Measurements from ENCODE around the gene GMFB.
"Not testable (repeated sequence)": the region's sequence is repeated elsewhere in the genome, so short reads cannot be mapped to it uniquely, and the experiment has no call there.

DNA sequence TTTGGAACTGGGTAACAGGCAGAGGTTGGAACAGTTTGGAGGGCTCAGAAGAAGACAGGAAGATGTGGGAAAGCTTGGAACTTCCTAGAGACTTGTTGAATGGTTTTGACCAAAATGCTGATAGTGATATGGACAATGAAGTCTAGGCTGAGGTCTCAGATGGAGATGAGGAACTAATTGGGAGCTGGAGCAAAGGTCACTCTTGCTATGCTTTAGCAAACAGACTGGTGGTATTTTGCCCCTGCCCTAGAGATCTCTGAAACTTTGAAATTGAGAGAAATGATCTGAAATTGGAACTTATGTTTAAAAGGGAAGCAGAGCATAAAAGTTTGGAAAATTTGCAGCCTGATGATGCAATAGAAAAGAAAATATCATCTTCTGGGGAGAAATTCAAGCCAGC lies 30.2 kb downstream of the GMFB start:
- TF ChIP-seq, protein P1, sequence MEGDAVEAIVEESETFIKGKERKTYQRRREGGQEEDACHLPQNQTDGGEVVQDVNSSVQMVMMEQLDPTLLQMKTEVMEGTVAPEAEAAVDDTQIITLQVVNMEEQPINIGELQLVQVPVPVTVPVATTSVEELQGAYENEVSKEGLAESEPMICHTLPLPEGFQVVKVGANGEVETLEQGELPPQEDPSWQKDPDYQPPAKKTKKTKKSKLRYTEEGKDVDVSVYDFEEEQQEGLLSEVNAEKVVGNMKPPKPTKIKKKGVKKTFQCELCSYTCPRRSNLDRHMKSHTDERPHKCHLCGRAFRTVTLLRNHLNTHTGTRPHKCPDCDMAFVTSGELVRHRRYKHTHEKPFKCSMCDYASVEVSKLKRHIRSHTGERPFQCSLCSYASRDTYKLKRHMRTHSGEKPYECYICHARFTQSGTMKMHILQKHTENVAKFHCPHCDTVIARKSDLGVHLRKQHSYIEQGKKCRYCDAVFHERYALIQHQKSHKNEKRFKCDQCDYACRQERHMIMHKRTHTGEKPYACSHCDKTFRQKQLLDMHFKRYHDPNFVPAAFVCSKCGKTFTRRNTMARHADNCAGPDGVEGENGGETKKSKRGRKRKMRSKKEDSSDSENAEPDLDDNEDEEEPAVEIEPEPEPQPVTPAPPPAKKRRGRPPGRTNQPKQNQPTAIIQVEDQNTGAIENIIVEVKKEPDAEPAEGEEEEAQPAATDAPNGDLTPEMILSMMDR (IDR thresholded peaks at IDR 0.05), result not testable (repeated sequence)
- TF ChIP-seq, protein P2, sequence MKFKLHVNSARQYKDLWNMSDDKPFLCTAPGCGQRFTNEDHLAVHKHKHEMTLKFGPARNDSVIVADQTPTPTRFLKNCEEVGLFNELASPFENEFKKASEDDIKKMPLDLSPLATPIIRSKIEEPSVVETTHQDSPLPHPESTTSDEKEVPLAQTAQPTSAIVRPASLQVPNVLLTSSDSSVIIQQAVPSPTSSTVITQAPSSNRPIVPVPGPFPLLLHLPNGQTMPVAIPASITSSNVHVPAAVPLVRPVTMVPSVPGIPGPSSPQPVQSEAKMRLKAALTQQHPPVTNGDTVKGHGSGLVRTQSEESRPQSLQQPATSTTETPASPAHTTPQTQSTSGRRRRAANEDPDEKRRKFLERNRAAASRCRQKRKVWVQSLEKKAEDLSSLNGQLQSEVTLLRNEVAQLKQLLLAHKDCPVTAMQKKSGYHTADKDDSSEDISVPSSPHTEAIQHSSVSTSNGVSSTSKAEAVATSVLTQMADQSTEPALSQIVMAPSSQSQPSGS (CRISPR knock-in tag; IDR thresholded peaks at IDR 0.05; ENCODE audit: borderline replicate concordance, low read depth), result not testable (repeated sequence)
- TF ChIP-seq RELA (CRISPR knock-in tag; IDR thresholded peaks at IDR 0.05; ENCODE audit: borderline replicate concordance); ZNF423 (CRISPR knock-in tag; IDR thresholded peaks at IDR 0.05); ESRRA (CRISPR knock-in tag; IDR thresholded peaks at IDR 0.05; ENCODE audit: borderline replicate concordance): not testable (repeated sequence)
- TF ChIP-seq, protein P3, sequence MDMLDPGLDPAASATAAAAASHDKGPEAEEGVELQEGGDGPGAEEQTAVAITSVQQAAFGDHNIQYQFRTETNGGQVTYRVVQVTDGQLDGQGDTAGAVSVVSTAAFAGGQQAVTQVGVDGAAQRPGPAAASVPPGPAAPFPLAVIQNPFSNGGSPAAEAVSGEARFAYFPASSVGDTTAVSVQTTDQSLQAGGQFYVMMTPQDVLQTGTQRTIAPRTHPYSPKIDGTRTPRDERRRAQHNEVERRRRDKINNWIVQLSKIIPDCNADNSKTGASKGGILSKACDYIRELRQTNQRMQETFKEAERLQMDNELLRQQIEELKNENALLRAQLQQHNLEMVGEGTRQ (CRISPR knock-in tag; IDR thresholded peaks at IDR 0.05), result not testable (repeated sequence)
- TF ChIP-seq, protein P4, sequence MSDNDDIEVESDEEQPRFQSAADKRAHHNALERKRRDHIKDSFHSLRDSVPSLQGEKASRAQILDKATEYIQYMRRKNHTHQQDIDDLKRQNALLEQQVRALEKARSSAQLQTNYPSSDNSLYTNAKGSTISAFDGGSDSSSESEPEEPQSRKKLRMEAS (CRISPR knock-in tag; IDR thresholded peaks at IDR 0.05), result not testable (repeated sequence)

Data from WTC11 (cell line).